WTC11 (cell line): ENCODE results near the gene EVC2. TPM values are rescaled to one million over a fixed set of nuclear protein-coding genes. Genes with fewer than 3 reads are reported as not detected.

ENCODE experiments used
- ATAC-seq: fragments of 200-7000 bp; cut with Tn5 transposase; 2 replicates; pipeline ENCODE4 v1.10.0; 2021; ENCODE audit warnings: mild to moderate bottlenecking, moderate library complexity
- CTCF ChIA-PET: fragments of 300-600 bp; sonication (Branson Sonifier 250); formaldehyde crosslinking; loops from one replicate; lab custom pipeline; 2021; ENCODE audit warnings: antibody characterized with exemption; lab: Charles Lee
- POLR2A ChIA-PET: fragments of 350-600 bp; sonication (Branson Sonifier 250); formaldehyde crosslinking; loops from one replicate; lab custom pipeline; 2021; ENCODE audit warnings: antibody characterized with exemption; lab: Charles Lee
- DNase-seq: peaks from one replicate; pipeline ENCODE4 v3.0.0; 2021; ENCODE audit warnings: low spot score
- H3K27ac Mint-ChIP-seq: 2 replicates; pipeline ENCODE4 v1.8.0; 2021; ENCODE audit warnings: mixed read lengths
- H3K27me3 Mint-ChIP-seq: 2 replicates; pipeline ENCODE4 v1.8.0; 2021; ENCODE audit warnings: low read depth, mild to moderate bottlenecking, moderate library complexity, mixed read lengths
- H3K36me3 Mint-ChIP-seq: 2 replicates; pipeline ENCODE4 v1.8.0; 2021; ENCODE audit warnings: mixed read lengths
- H3K4me1 Mint-ChIP-seq: 2 replicates; pipeline ENCODE4 v1.8.0; 2022; ENCODE audit warnings: mixed read lengths
- H3K4me3 Mint-ChIP-seq: 2 replicates; pipeline ENCODE4 v1.8.0; 2021; ENCODE audit warnings: mild to moderate bottlenecking, moderate library complexity, mixed read lengths
- H3K9me3 Mint-ChIP-seq: 2 replicates; pipeline ENCODE4 v1.8.0; 2021; ENCODE audit warnings: mixed read lengths
- ATF1 ChIP-seq: sonication (generic); formaldehyde crosslinking; IDR thresholded peaks from 2 replicates; pipeline ENCODE4 v1.8.1; 2023; ENCODE audit warnings: mild to moderate bottlenecking, moderate library complexity, missing genetic modification reagents
- ATF2 ChIP-seq: sonication (generic); formaldehyde crosslinking; IDR thresholded peaks from 2 replicates; pipeline ENCODE4 v1.8.1; 2022; ENCODE audit warnings: low read depth, missing genetic modification reagents, borderline replicate concordance
- CTCF ChIP-seq: fragments of 200-600 bp; IDR thresholded peaks from 2 replicates; pipeline ENCODE4 v1.8.0; 2022; ENCODE audit warnings: antibody characterized with exemption
- IRF2 ChIP-seq: sonication (generic); formaldehyde crosslinking; IDR thresholded peaks from 2 replicates; pipeline ENCODE4 v1.8.0; 2022; ENCODE audit warnings: low read depth, missing genetic modification reagents, borderline replicate concordance
- KAT7 ChIP-seq: sonication (generic); formaldehyde crosslinking; IDR thresholded peaks from 2 replicates; pipeline ENCODE4 v1.8.1; 2023; ENCODE audit warnings: missing genetic modification reagents, mild to moderate bottlenecking, borderline replicate concordance
- MLX ChIP-seq: sonication (generic); formaldehyde crosslinking; IDR thresholded peaks from 2 replicates; pipeline ENCODE4 v1.8.1; 2023; ENCODE audit warnings: mild to moderate bottlenecking, missing genetic modification reagents, moderate library complexity
- NR1H2 ChIP-seq: sonication (generic); formaldehyde crosslinking; IDR thresholded peaks from 2 replicates; pipeline ENCODE4 v1.9.0; 2021; ENCODE audit warnings: mild to moderate bottlenecking, moderate library complexity, missing genetic modification reagents
- NR3C1 ChIP-seq: sonication (generic); formaldehyde crosslinking; conservative IDR thresholded peaks from 2 replicates; pipeline ENCODE4 v1.8.1; 2023; ENCODE audit warnings: low read depth, mild to moderate bottlenecking, missing genetic modification reagents
- PREB ChIP-seq: sonication (generic); formaldehyde crosslinking; IDR thresholded peaks from 2 replicates; pipeline ENCODE4 v1.8.1; 2022; ENCODE audit warnings: mild to moderate bottlenecking, missing genetic modification reagents, moderate library complexity, borderline replicate concordance
- SMAD4 ChIP-seq: sonication (generic); formaldehyde crosslinking; IDR thresholded peaks from 2 replicates; pipeline ENCODE4 v1.8.0; 2022; ENCODE audit warnings: mild to moderate bottlenecking, missing genetic modification reagents
- SOX15 ChIP-seq: fragments of 250-450 bp; sonication (Bioruptor Pico); IDR thresholded peaks from 2 replicates; pipeline ENCODE4 v1.9.0; 2021; ENCODE audit warnings: mild to moderate bottlenecking
- ZMAT4 ChIP-seq: fragments of 250-450 bp; sonication (Bioruptor Pico); IDR thresholded peaks from 2 replicates; pipeline ENCODE4 v1.9.0; 2021; ENCODE audit warnings: mild to moderate bottlenecking
- ZNF121 ChIP-seq: sonication (generic); formaldehyde crosslinking; IDR thresholded peaks from 2 replicates; pipeline ENCODE4 v1.8.0; 2023; ENCODE audit warnings: missing genetic modification reagents
- ZNF281 ChIP-seq: sonication (generic); formaldehyde crosslinking; IDR thresholded peaks from 2 replicates; pipeline ENCODE4 v1.8.0; 2023; ENCODE audit warnings: mild to moderate bottlenecking, missing genetic modification reagents
- ZNF423 ChIP-seq: fragments of 250-450 bp; sonication (Bioruptor Pico); IDR thresholded peaks from 2 replicates; pipeline ENCODE4 v2.1.2; 2022; ENCODE audit warnings: mild to moderate bottlenecking, moderate library complexity
- total RNA-seq: library from RNA; stranded (reverse); gene quantifications from 3 replicates; pipeline ENCODE4 v1.2.3, GENCODE V29; 2021
- TF ChIP-seq, protein P1 (sequence below): sonication (generic); formaldehyde crosslinking; IDR thresholded peaks from 2 replicates; pipeline ENCODE4 v1.8.1; 2022; ENCODE audit warnings: low read depth, mild to moderate bottlenecking, moderate library complexity, missing genetic modification reagents, borderline replicate concordance
- TF ChIP-seq, protein P2 (sequence below): fragments of 250-450 bp; sonication (Bioruptor Pico); IDR thresholded peaks from 2 replicates; pipeline ENCODE4 v1.9.0; 2021; ENCODE audit warnings: mild to moderate bottlenecking, borderline replicate concordance
- TF ChIP-seq, protein P3 (sequence below): sonication (generic); formaldehyde crosslinking; IDR thresholded peaks from 2 replicates; pipeline ENCODE4 v1.8.1; 2023; ENCODE audit warnings: mild to moderate bottlenecking, missing genetic modification reagents

The EVC2 gene
- total RNA-seq, 1 experiment from 2014 or later = 4.8 TPM

- no peak for TF ChIP-seq SOX15 (CRISPR knock-in tag)
- no peak for TF ChIP-seq NR3C1
- TF ChIP-seq NR1H2 (CRISPR knock-in tag) = no peak
- no peak for TF ChIP-seq CTCF
- TF ChIP-seq, protein P1, sequence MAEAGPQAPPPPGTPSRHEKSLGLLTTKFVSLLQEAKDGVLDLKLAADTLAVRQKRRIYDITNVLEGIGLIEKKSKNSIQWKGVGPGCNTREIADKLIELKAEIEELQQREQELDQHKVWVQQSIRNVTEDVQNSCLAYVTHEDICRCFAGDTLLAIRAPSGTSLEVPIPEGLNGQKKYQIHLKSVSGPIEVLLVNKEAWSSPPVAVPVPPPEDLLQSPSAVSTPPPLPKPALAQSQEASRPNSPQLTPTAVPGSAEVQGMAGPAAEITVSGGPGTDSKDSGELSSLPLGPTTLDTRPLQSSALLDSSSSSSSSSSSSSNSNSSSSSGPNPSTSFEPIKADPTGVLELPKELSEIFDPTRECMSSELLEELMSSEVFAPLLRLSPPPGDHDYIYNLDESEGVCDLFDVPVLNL (CRISPR knock-in tag) = no peak
- TF ChIP-seq, protein P2, sequence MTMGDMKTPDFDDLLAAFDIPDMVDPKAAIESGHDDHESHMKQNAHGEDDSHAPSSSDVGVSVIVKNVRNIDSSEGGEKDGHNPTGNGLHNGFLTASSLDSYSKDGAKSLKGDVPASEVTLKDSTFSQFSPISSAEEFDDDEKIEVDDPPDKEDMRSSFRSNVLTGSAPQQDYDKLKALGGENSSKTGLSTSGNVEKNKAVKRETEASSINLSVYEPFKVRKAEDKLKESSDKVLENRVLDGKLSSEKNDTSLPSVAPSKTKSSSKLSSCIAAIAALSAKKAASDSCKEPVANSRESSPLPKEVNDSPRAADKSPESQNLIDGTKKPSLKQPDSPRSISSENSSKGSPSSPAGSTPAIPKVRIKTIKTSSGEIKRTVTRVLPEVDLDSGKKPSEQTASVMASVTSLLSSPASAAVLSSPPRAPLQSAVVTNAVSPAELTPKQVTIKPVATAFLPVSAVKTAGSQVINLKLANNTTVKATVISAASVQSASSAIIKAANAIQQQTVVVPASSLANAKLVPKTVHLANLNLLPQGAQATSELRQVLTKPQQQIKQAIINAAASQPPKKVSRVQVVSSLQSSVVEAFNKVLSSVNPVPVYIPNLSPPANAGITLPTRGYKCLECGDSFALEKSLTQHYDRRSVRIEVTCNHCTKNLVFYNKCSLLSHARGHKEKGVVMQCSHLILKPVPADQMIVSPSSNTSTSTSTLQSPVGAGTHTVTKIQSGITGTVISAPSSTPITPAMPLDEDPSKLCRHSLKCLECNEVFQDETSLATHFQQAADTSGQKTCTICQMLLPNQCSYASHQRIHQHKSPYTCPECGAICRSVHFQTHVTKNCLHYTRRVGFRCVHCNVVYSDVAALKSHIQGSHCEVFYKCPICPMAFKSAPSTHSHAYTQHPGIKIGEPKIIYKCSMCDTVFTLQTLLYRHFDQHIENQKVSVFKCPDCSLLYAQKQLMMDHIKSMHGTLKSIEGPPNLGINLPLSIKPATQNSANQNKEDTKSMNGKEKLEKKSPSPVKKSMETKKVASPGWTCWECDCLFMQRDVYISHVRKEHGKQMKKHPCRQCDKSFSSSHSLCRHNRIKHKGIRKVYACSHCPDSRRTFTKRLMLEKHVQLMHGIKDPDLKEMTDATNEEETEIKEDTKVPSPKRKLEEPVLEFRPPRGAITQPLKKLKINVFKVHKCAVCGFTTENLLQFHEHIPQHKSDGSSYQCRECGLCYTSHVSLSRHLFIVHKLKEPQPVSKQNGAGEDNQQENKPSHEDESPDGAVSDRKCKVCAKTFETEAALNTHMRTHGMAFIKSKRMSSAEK (CRISPR knock-in tag) = no peak
- TF ChIP-seq SMAD4 (CRISPR knock-in tag) = no peak
- no peak for TF ChIP-seq IRF2 (CRISPR knock-in tag)
- TF ChIP-seq, protein P3, sequence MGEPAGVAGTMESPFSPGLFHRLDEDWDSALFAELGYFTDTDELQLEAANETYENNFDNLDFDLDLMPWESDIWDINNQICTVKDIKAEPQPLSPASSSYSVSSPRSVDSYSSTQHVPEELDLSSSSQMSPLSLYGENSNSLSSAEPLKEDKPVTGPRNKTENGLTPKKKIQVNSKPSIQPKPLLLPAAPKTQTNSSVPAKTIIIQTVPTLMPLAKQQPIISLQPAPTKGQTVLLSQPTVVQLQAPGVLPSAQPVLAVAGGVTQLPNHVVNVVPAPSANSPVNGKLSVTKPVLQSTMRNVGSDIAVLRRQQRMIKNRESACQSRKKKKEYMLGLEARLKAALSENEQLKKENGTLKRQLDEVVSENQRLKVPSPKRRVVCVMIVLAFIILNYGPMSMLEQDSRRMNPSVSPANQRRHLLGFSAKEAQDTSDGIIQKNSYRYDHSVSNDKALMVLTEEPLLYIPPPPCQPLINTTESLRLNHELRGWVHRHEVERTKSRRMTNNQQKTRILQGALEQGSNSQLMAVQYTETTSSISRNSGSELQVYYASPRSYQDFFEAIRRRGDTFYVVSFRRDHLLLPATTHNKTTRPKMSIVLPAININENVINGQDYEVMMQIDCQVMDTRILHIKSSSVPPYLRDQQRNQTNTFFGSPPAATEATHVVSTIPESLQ (CRISPR knock-in tag) = no peak
- TF ChIP-seq KAT7 = no peak
- no peak for TF ChIP-seq ZNF121 (CRISPR knock-in tag)
- no peak for TF ChIP-seq ZNF281 (CRISPR knock-in tag)
- no peak for TF ChIP-seq ATF2 (CRISPR knock-in tag)
- no peak for TF ChIP-seq MLX (CRISPR knock-in tag)
- no peak for TF ChIP-seq ZMAT4
- no peak for TF ChIP-seq ZNF423 (CRISPR knock-in tag)
- TF ChIP-seq ATF1 (CRISPR knock-in tag) = no peak
- no peak for TF ChIP-seq PREB (CRISPR knock-in tag)
- no peaks in the 10 kb centered on the region for H3K27me3 Mint-ChIP-seq
- no peak for ATAC-seq
- no peak for DNase-seq
- CTCF ChIA-PET = interaction anchor here (0.7 kb wide), 1 partner anchor 16 kb away, joined by 3 read pairs; the partner anchor contains the start of gene EVC2
- POLR2A ChIA-PET = interaction anchor here (0.5 kb wide), 1 partner anchor 90 kb away, joined by 5 read pairs; no protein-coding TSS in a partner anchor
- peaks cover 6% of the 10 kb centered on the region; the same call in 1 of the 2 replicates for H3K4me1 Mint-ChIP-seq
- H3K9me3 Mint-ChIP-seq = no peaks in the 10 kb centered on the region
- no peak overlapping the region for H3K27ac Mint-ChIP-seq
- H3K36me3 Mint-ChIP-seq = peaks cover 32% of the 10 kb centered on the region
- no peak overlapping the region for H3K4me3 Mint-ChIP-seq
Measured at GRCh38 chr4:5724377-5724776, 16.0 kb upstream of the EVC2 start.
